GDM1 (cell line): ENCODE data around the gene RNF130.
A peak's percentile ranks its signal among the peaks of the same experiment; 100 is the strongest.

Source experiments
- DNase-seq: peaks from one replicate; lab custom pipeline; 2025; lab: John Stamatoyannopoulos, UW

The RNF130 gene

GRCh38 chr5:180071531-180072255 lies at the start of gene RNF130:
TSS of gene RNF130 (minus strand) at chr5:180071759. CDS start at chr5:180071702, 57 bp downstream.
- DNase-seq, result peak; percentile 93

GRCh38 chr5:180120237-180121101 lies 48.9 kb upstream of the RNF130 start:
- DNase-seq, result no peak

GRCh38 chr5:180119903-180120236 lies 48.3 kb upstream of the RNF130 start:
- no peak for DNase-seq

GRCh38 chr5:180119031-180119902 lies 47.7 kb upstream of the RNF130 start:
- no peak for DNase-seq

GRCh38 chr5:180118391-180118791 lies 46.8 kb upstream of the RNF130 start:
- no peak for DNase-seq

GRCh38 chr5:180117000-180117725 lies 45.6 kb upstream of the RNF130 start:
- DNase-seq, result no peak

- no peak for DNase-seq
These were observed 44.8 kb upstream of the RNF130 start for GRCh38 chr5:180116077-180116999.

- DNase-seq, result no peak
These were observed 43.9 kb upstream of the RNF130 start for GRCh38 chr5:180115326-180116076.

- DNase-seq, result no peak
These were observed 42.9 kb upstream of the RNF130 start for GRCh38 chr5:180114304-180115003.

- no peak for DNase-seq
These were observed 42.2 kb upstream of the RNF130 start for GRCh38 chr5:180113660-180114303.

- DNase-seq, result no peak
These were observed 40.8 kb upstream of the RNF130 start for GRCh38 chr5:180112181-180112861.

GRCh38 chr5:180111273-180112002 lies 39.9 kb upstream of the RNF130 start:
- DNase-seq, result no peak

- DNase-seq, result no peak
These were observed 38.4 kb upstream of the RNF130 start for GRCh38 chr5:180109920-180110319.

GRCh38 chr5:180107005-180107404 lies 35.4 kb upstream of the RNF130 start:
- no peak for DNase-seq

GRCh38 chr5:180105827-180106312 lies 34.3 kb upstream of the RNF130 start:
- DNase-seq, result no peak

- no peak for DNase-seq
These were observed 32.6 kb upstream of the RNF130 start for GRCh38 chr5:180104168-180104530.

- DNase-seq, result no peak
These were observed 32.1 kb upstream of the RNF130 start for GRCh38 chr5:180103487-180104167.
